Skeletal muscle satellite cell (primary cell): ENCODE measurements around the gene RRBP1.

ENCODE experiments used
- H3K27me3 ChIP-seq: 2 replicates; pipeline ENCODE4 v1.7.0; 2013; ENCODE audit warnings: low read length; ENCODE audit not compliant: control insufficient read depth, insufficient read depth
- H3K36me3 ChIP-seq: 2 replicates; pipeline ENCODE4 v1.7.0; 2013; ENCODE audit warnings: mild to moderate bottlenecking, control low read depth, low read length; ENCODE audit not compliant: insufficient read depth
- H3K4me1 ChIP-seq: 2 replicates; pipeline ENCODE4 v1.7.0; 2013; ENCODE audit warnings: low read length; ENCODE audit not compliant: control insufficient read depth, insufficient read depth
- H3K4me2 ChIP-seq: 2 replicates; pipeline ENCODE4 v1.7.0; 2013; ENCODE audit warnings: mild to moderate bottlenecking, low read length
- H3K4me3 ChIP-seq: 2 replicates; pipeline ENCODE4 v1.7.0; 2013; ENCODE audit warnings: low read length
- H3K9ac ChIP-seq: 2 replicates; pipeline ENCODE4 v1.7.0; 2013; ENCODE audit warnings: mild to moderate bottlenecking, low read depth, low read length, moderate library complexity
- H3K9me3 ChIP-seq: replicated peaks from 2 replicates; pipeline ENCODE4 v1.7.0; 2013; ENCODE audit warnings: mild to moderate bottlenecking, control low read depth, low read length

The RRBP1 gene

DNA sequence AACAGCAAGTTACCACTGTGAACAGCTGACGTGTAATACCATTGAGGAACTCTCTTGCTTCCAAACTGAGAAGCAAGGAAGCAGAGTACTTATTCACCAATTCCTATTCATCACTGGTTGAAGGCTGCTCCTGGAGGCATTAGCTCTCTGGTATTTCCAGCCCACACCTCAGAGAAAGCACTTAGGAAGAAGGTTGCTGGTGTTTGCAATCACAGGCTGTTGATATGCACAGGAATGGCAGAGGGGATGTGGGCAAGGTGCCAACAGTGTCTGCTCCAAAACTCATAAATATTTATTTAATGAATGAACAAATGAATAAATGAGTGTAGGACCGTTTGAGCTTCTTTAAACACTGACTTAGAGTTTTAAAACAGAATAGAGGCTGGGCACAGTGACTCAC lies 6.9 kb upstream of the RRBP1 start:
- peaks cover 59% of the 10 kb centered on the region for H3K27me3 ChIP-seq
- no peaks in the 10 kb centered on the region for H3K4me1 ChIP-seq
- H3K4me3 ChIP-seq: no peak overlapping the region
- no peak overlapping the region for H3K4me2 ChIP-seq
- peaks cover 5% of the 10 kb centered on the region for H3K9me3 ChIP-seq
- no peak overlapping the region for H3K9ac ChIP-seq
- no peaks in the 10 kb centered on the region for H3K36me3 ChIP-seq

GRCh38 chr20:17687800-17688199 lies 5.8 kb upstream of the RRBP1 start:
- no peak overlapping the region for H3K4me2 ChIP-seq
- H3K36me3 ChIP-seq: no peaks in the 10 kb centered on the region
- H3K4me1 ChIP-seq: no peaks in the 10 kb centered on the region
- H3K9me3 ChIP-seq: peaks cover 5% of the 10 kb centered on the region
- H3K9ac ChIP-seq: no peak overlapping the region
- H3K27me3 ChIP-seq: peaks cover 56% of the 10 kb centered on the region
- H3K4me3 ChIP-seq: no peak overlapping the region

- Histone ChIP-seq H3K4me3 (no peak overlapping the region), H3K4me2 (no peak overlapping the region), H3K9me3 (peaks cover 2% of the 10 kb centered on the region), H3K4me1 (peaks cover 3% of the 10 kb centered on the region), H3K27me3 (peaks cover 46% of the 10 kb centered on the region), H3K9ac (no peak overlapping the region), H3K36me3 (no peaks in the 10 kb centered on the region)
Measured at GRCh38 chr20:17685168-17685567, 3.1 kb upstream of the RRBP1 start.

DNA sequence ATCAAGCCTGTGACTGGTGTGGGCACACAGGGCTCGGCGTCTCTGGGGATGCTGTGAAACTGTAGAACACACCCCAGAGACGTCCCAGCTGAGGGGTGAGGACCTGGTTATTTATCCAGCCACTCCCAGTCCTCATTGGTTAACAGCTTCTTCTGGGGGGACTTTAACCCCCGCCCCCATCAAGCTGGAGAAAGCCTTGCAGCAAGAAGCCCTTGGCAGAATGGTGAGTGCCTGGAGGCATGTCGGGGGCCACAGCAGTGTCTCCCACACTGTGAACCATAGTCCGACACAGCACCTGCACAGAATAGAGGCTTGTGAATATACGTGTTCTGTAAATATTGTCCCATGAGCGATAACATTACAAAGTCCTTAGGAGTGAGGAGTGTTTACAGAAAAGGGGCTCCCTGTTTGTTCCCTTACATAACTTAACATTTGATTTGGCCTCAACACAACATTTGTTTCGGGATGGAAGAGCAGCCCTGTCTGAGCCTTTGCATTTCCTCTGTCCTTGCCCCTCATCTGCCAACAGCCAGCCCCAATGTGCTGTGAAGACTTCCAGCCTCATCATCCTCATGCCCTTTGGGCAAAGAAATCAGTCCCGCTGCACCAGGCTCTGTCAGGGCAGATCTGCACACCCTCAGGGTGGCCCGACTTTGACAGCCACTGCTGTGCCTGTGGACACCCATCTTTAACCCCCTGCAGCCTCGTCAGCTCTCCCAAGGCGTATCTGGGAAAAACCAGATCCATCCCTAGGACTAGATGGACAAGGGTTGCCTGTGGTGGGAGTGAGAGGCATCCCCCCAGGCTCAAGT lies 2.2 kb upstream of the RRBP1 start:
- Histone ChIP-seq H3K9ac (no peak overlapping the region), H3K27me3 (peaks cover 44% of the 10 kb centered on the region), H3K36me3 (peaks cover 9% of the 10 kb centered on the region), H3K4me3 (no peak overlapping the region), H3K9me3 (no peaks in the 10 kb centered on the region), H3K4me2 (no peak overlapping the region), H3K4me1 (peaks cover 12% of the 10 kb centered on the region)

- no peaks in the 10 kb centered on the region for H3K9me3 ChIP-seq
- H3K27me3 ChIP-seq: peaks cover 39% of the 10 kb centered on the region
- H3K4me1 ChIP-seq: peaks cover 18% of the 10 kb centered on the region
- H3K9ac ChIP-seq: no peak overlapping the region
- H3K36me3 ChIP-seq: peaks cover 17% of the 10 kb centered on the region
- no peak overlapping the region for H3K4me2 ChIP-seq
- H3K4me3 ChIP-seq: no peak overlapping the region
Measured at GRCh38 chr20:17683218-17684076, 1.4 kb upstream of the RRBP1 start.

GRCh38 chr20:17682889-17683198 lies 802 bp upstream of the RRBP1 start:
- peak overlapping the region; percentile 86 for H3K9ac ChIP-seq
- peak overlapping the region; percentile 88 for H3K4me3 ChIP-seq

DNA sequence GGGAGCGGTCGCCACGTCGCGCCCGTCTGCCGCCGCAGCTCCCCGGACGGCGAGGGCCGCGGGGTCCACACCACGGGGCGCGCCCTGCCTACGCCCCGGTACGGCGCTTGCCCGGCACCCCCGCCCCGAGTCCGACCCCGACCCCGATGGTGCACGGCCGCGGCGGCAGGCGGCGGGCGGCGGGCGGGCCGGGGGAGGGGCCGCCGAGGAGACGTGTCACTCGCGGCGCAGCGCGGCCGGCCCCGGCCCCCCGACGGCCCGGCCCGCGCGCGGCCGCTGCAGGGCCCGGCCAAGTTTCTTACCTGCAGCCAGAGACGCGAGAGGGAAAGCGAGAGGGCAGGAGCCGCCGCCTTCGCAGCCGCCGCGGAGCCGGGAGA lies 328 bp downstream of the RRBP1 start:
- H3K4me1 ChIP-seq: peaks cover 27% of the 10 kb centered on the region
- peak overlapping the region; percentile 98 for H3K4me3 ChIP-seq
- H3K36me3 ChIP-seq: peaks cover 30% of the 10 kb centered on the region
- H3K9ac ChIP-seq: peak overlapping the region; percentile 98
- H3K9me3 ChIP-seq: no peaks in the 10 kb centered on the region
- H3K27me3 ChIP-seq: peaks cover 24% of the 10 kb centered on the region
- peak overlapping the region; percentile 64 for H3K4me2 ChIP-seq

More at GRCh38 chr20:17682889-17683198, 802 bp upstream of the RRBP1 start:
- H3K4me1 ChIP-seq: peaks cover 21% of the 10 kb centered on the region
- H3K4me2 ChIP-seq: peak overlapping the region; percentile 93
- no peaks in the 10 kb centered on the region for H3K9me3 ChIP-seq
- H3K36me3 ChIP-seq: peaks cover 23% of the 10 kb centered on the region
- H3K27me3 ChIP-seq: peaks cover 36% of the 10 kb centered on the region

- Histone ChIP-seq H3K9me3 (no peaks in the 10 kb centered on the region), H3K4me1 (peaks cover 34% of the 10 kb centered on the region), H3K36me3 (peaks cover 36% of the 10 kb centered on the region), H3K4me2 (peak overlapping the region; percentile 88), H3K27me3 (peaks cover 18% of the 10 kb centered on the region), H3K4me3 (peak overlapping the region; percentile 98), H3K9ac (peak overlapping the region; percentile 98)
Measured at GRCh38 chr20:17680836-17681725, 961 bp downstream of the RRBP1 start.

GRCh38 chr20:17679941-17680835 lies 1.9 kb downstream of the RRBP1 start:
- no peaks in the 10 kb centered on the region for H3K9me3 ChIP-seq
- peaks cover 45% of the 10 kb centered on the region for H3K36me3 ChIP-seq
- peak overlapping the region; percentile 88 for H3K4me2 ChIP-seq
- peak overlapping the region; percentile 98 for H3K9ac ChIP-seq
- peak overlapping the region; percentile 98 for H3K4me3 ChIP-seq
- H3K4me1 ChIP-seq: peaks cover 43% of the 10 kb centered on the region
- H3K27me3 ChIP-seq: peaks cover 14% of the 10 kb centered on the region

DNA sequence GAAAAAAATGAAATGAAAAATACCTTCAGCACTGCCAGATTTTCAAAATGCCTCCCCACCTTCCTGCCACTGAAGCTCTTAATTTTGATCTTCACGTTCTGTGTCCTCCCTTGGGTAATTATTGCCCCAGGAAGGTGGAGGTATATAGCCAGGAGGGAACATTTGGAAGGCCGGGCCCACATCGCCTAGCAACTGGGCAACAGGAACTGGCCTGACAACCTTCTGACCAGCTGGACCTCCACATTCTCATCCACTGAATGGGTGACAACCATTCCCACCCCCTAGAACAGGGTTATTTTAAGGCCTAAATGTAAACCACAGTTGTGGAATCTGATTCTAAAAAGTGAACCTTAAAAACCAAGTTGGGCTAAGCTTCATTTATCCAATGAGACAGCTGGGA lies 3.2 kb downstream of the RRBP1 start:
- H3K4me3 ChIP-seq: no peak overlapping the region
- H3K4me2 ChIP-seq: peak overlapping the region; percentile 88
- peaks cover 3% of the 10 kb centered on the region for H3K27me3 ChIP-seq
- no peaks in the 10 kb centered on the region for H3K9me3 ChIP-seq
- peaks cover 52% of the 10 kb centered on the region for H3K36me3 ChIP-seq
- H3K4me1 ChIP-seq: peaks cover 51% of the 10 kb centered on the region
- peak overlapping the region; percentile 98 for H3K9ac ChIP-seq
